ENCODE results near the gene ZSWIM1. TPM values are rescaled to one million over a fixed set of nuclear protein-coding genes. Genes with fewer than 3 reads are reported as not detected.

The ZSWIM1 gene
- 9.1 TPM for polyA plus RNA-seq (2013, experiment 1 of 2)
- polyA plus RNA-seq (2013, experiment 2 of 2), result 9.5 TPM

GRCh38 chr20:45880988-45881788, at the start of gene ZSWIM1:
ZSWIM1 (plus strand) TSS chr20:45881227; CDS start chr20:45882593, 1,366 bp downstream.
- Histone ChIP-seq H4K5ac (ENCODE audit: low read length) (no peak within 1 kb of the TSS), H3K36me3 (ENCODE audit: control insufficient read depth, insufficient read depth, low read length) (peaks cover 7% of the 10 kb centered on the region), H3K9ac (ENCODE audit: low read length) (peak within 1 kb of the TSS; percentile 84), H3K4ac (ENCODE audit: low read depth, low read length) (no peak within 1 kb of the TSS), H3K79me2 (ENCODE audit: control insufficient read depth, insufficient read depth, low read length) (peaks cover 5% of the 10 kb centered on the region), H3K23ac (ENCODE audit: low read length) (no peak within 1 kb of the TSS), H2AK5ac (ENCODE audit: low read length) (no peak within 1 kb of the TSS), H2BK120ac (ENCODE audit: low read depth, low read length) (no peak within 1 kb of the TSS), H3K79me1 (ENCODE audit: low read length) (peaks cover 2% of the 10 kb centered on the region), H3K27ac (ENCODE audit: low read depth, low read length) (no peak within 1 kb of the TSS), H2BK5ac (ENCODE audit: low read length) (no peak within 1 kb of the TSS), H3K56ac (ENCODE audit: low read length) (peak within 1 kb of the TSS; percentile 93), H4K8ac (ENCODE audit: low read depth, low read length) (no peak within 1 kb of the TSS), H3K27me3 (ENCODE audit: insufficient read depth, low read length, poor library complexity) (no peaks in the 10 kb centered on the region), H3K18ac (ENCODE audit: low read length) (no peak within 1 kb of the TSS), H3K4me1 (ENCODE audit: control insufficient read depth, low read depth, low read length) (no peaks in the 10 kb centered on the region), H2BK15ac (replicated peaks; ENCODE audit: low read depth) (no peak within 1 kb of the TSS), H3K4me2 (ENCODE audit: low read length) (peak within 1 kb of the TSS; percentile 67), H3K4me3 (ENCODE audit: low read length) (peak within 1 kb of the TSS; percentile 75)
- DNase-seq, result peak; percentile 100
- WGBS (ENCODE audit: extremely low coverage, insufficient coverage, low lambda C conversion rate), result no CpG with 5 or more reads among the region's 23 CpGs

- H3K27ac ChIP-seq (ENCODE audit: low read depth, low read length), result no peak overlapping the region
- H4K8ac ChIP-seq (ENCODE audit: low read depth, low read length), result no peak overlapping the region
- H4K5ac ChIP-seq (ENCODE audit: low read length), result no peak overlapping the region
- no peaks in the 10 kb centered on the region for H3K4me1 ChIP-seq (ENCODE audit: control insufficient read depth, low read depth, low read length)
- no peak overlapping the region for H2AK5ac ChIP-seq (ENCODE audit: low read length)
- H3K79me1 ChIP-seq (ENCODE audit: low read length), result no peaks in the 10 kb centered on the region
- H2BK5ac ChIP-seq (ENCODE audit: low read length), result no peak overlapping the region
- H3K9ac ChIP-seq (ENCODE audit: low read length), result no peak overlapping the region
- no CpG with 5 or more reads among the region's 4 CpGs for WGBS (ENCODE audit: extremely low coverage, insufficient coverage, low lambda C conversion rate)
- H2BK15ac ChIP-seq (replicated peaks; ENCODE audit: low read depth), result no peak overlapping the region
- no peaks in the 10 kb centered on the region for H3K79me2 ChIP-seq (ENCODE audit: control insufficient read depth, insufficient read depth, low read length)
- no peak overlapping the region for H3K56ac ChIP-seq (ENCODE audit: low read length)
- H3K4me2 ChIP-seq (ENCODE audit: low read length), result no peak overlapping the region
- no peak for DNase-seq
- no peak overlapping the region for H2BK120ac ChIP-seq (ENCODE audit: low read depth, low read length)
- no peak overlapping the region for H3K18ac ChIP-seq (ENCODE audit: low read length)
- H3K36me3 ChIP-seq (ENCODE audit: control insufficient read depth, insufficient read depth, low read length), result no peaks in the 10 kb centered on the region
- no peak overlapping the region for H3K4me3 ChIP-seq (ENCODE audit: low read length)
- H3K23ac ChIP-seq (ENCODE audit: low read length), result no peak overlapping the region
- no peak overlapping the region for H3K4ac ChIP-seq (ENCODE audit: low read depth, low read length)
- no peaks in the 10 kb centered on the region for H3K27me3 ChIP-seq (ENCODE audit: insufficient read depth, low read length, poor library complexity)
Observed at GRCh38 chr20:45832619-45833018, 48.4 kb upstream of the ZSWIM1 start.

- Histone ChIP-seq H2BK5ac (ENCODE audit: low read length) (peak within 1 kb of the TSS; percentile 63), H3K18ac (ENCODE audit: low read length) (peak within 1 kb of the TSS; percentile 47), H3K4ac (ENCODE audit: low read depth, low read length) (peak within 1 kb of the TSS; percentile 25), H3K4me1 (ENCODE audit: control insufficient read depth, low read depth, low read length) (no peaks in the 10 kb centered on the region), H3K79me2 (ENCODE audit: control insufficient read depth, insufficient read depth, low read length) (no peaks in the 10 kb centered on the region), H3K56ac (ENCODE audit: low read length) (peak within 1 kb of the TSS; percentile 96), H2AK5ac (ENCODE audit: low read length) (no peak within 1 kb of the TSS), H3K4me2 (ENCODE audit: low read length) (peak within 1 kb of the TSS; percentile 64), H3K79me1 (ENCODE audit: low read length) (no peaks in the 10 kb centered on the region), H3K4me3 (ENCODE audit: low read length) (peak within 1 kb of the TSS; percentile 73), H3K27me3 (ENCODE audit: insufficient read depth, low read length, poor library complexity) (no peaks in the 10 kb centered on the region), H3K9ac (ENCODE audit: low read length) (peak within 1 kb of the TSS; percentile 49), H3K23ac (ENCODE audit: low read length) (peak within 1 kb of the TSS; percentile 20), H3K27ac (ENCODE audit: low read depth, low read length) (no peak within 1 kb of the TSS), H2BK15ac (replicated peaks; ENCODE audit: low read depth) (no peak within 1 kb of the TSS), H2BK120ac (ENCODE audit: low read depth, low read length) (no peak within 1 kb of the TSS), H4K5ac (ENCODE audit: low read length) (no peak within 1 kb of the TSS), H4K8ac (ENCODE audit: low read depth, low read length) (no peak within 1 kb of the TSS), H3K36me3 (ENCODE audit: control insufficient read depth, insufficient read depth, low read length) (no peaks in the 10 kb centered on the region)
- DNase-seq, result peak; percentile 88
- no CpG with 5 or more reads among the region's 35 CpGs for WGBS (ENCODE audit: extremely low coverage, insufficient coverage, low lambda C conversion rate)
Observed at GRCh38 chr20:45833030-45833882, 47.8 kb upstream of the ZSWIM1 start, which contains the start of gene SNX21. SNX21 (plus strand) TSS chr20:45833799; CDS start chr20:45833920, 121 bp downstream.

GRCh38 chr20:45833883-45834796, 46.9 kb upstream of the ZSWIM1 start:
- Histone ChIP-seq H2BK5ac (ENCODE audit: low read length) (no peak overlapping the region), H2AK5ac (ENCODE audit: low read length) (no peak overlapping the region), H3K27me3 (ENCODE audit: insufficient read depth, low read length, poor library complexity) (no peaks in the 10 kb centered on the region), H3K4me2 (ENCODE audit: low read length) (peak overlapping the region; percentile 64), H3K79me1 (ENCODE audit: low read length) (no peaks in the 10 kb centered on the region), H4K5ac (ENCODE audit: low read length) (no peak overlapping the region), H4K8ac (ENCODE audit: low read depth, low read length) (no peak overlapping the region), H3K56ac (ENCODE audit: low read length) (peak overlapping the region; percentile 96), H3K4me3 (ENCODE audit: low read length) (peak overlapping the region; percentile 73), H3K9ac (ENCODE audit: low read length) (peak overlapping the region; percentile 49), H3K18ac (ENCODE audit: low read length) (peak overlapping the region; percentile 47), H3K27ac (ENCODE audit: low read depth, low read length) (no peak overlapping the region), H3K4me1 (ENCODE audit: control insufficient read depth, low read depth, low read length) (no peaks in the 10 kb centered on the region), H3K4ac (ENCODE audit: low read depth, low read length) (peak overlapping the region; percentile 25), H2BK120ac (ENCODE audit: low read depth, low read length) (no peak overlapping the region), H3K79me2 (ENCODE audit: control insufficient read depth, insufficient read depth, low read length) (no peaks in the 10 kb centered on the region), H3K36me3 (ENCODE audit: control insufficient read depth, insufficient read depth, low read length) (no peaks in the 10 kb centered on the region), H2BK15ac (replicated peaks; ENCODE audit: low read depth) (no peak overlapping the region), H3K23ac (ENCODE audit: low read length) (no peak overlapping the region)
- no CpG with 5 or more reads among the region's 71 CpGs for WGBS (ENCODE audit: extremely low coverage, insufficient coverage, low lambda C conversion rate)
- DNase-seq, result peak; percentile 79

- Histone ChIP-seq H3K36me3 (ENCODE audit: control insufficient read depth, insufficient read depth, low read length) (no peaks in the 10 kb centered on the region), H3K4me1 (ENCODE audit: control insufficient read depth, low read depth, low read length) (no peaks in the 10 kb centered on the region), H3K23ac (ENCODE audit: low read length) (no peak overlapping the region), H2BK5ac (ENCODE audit: low read length) (no peak overlapping the region), H3K4me2 (ENCODE audit: low read length) (no peak overlapping the region), H3K4ac (ENCODE audit: low read depth, low read length) (no peak overlapping the region), H2BK120ac (ENCODE audit: low read depth, low read length) (no peak overlapping the region), H4K5ac (ENCODE audit: low read length) (no peak overlapping the region), H4K8ac (ENCODE audit: low read depth, low read length) (no peak overlapping the region), H2BK15ac (replicated peaks; ENCODE audit: low read depth) (no peak overlapping the region), H2AK5ac (ENCODE audit: low read length) (no peak overlapping the region), H3K79me2 (ENCODE audit: control insufficient read depth, insufficient read depth, low read length) (no peaks in the 10 kb centered on the region), H3K9ac (ENCODE audit: low read length) (peak overlapping the region; percentile 49), H3K27me3 (ENCODE audit: insufficient read depth, low read length, poor library complexity) (no peaks in the 10 kb centered on the region), H3K56ac (ENCODE audit: low read length) (no peak overlapping the region), H3K4me3 (ENCODE audit: low read length) (no peak overlapping the region), H3K27ac (ENCODE audit: low read depth, low read length) (no peak overlapping the region), H3K18ac (ENCODE audit: low read length) (no peak overlapping the region), H3K79me1 (ENCODE audit: low read length) (no peaks in the 10 kb centered on the region)
- DNase-seq, result no peak
- no CpG with 5 or more reads among the region's 14 CpGs for WGBS (ENCODE audit: extremely low coverage, insufficient coverage, low lambda C conversion rate)
Observed at GRCh38 chr20:45834797-45835161, 46.2 kb upstream of the ZSWIM1 start.
